Left ventricle myocardium superior (tissue), 1 donor: ENCODE measurements around the gene IFRD2. TPM values are rescaled to one million over a fixed set of nuclear protein-coding genes. Genes with fewer than 3 reads are reported as not detected.
"Not testable (repeated sequence)": the region's sequence is repeated elsewhere in the genome, so short reads cannot be mapped to it uniquely, and the experiment has no call there.

Experiments
- ATAC-seq: fragments of 200-7000 bp; cut with Tn5 transposase; one replicate; pipeline ENCODE4 v1.9.1; 2020; ENCODE audit warnings: mild to moderate bottlenecking, moderate library complexity
- DNase-seq: peaks from one replicate; pipeline ENCODE4 v3.0.0-alpha.2; 2020
- intact Hi-C: fragments of 100-400 bp; cut with micrococcal nuclease; formaldehyde crosslinking; loops from one replicate; pipeline ENCODE4 v1.11.0; 2022
- total RNA-seq: library from RNA; stranded (reverse); fragmentation: NEBNext Ultra II Directional; extraction: Animal tissue kit (Norgen Biotek cat#: 25700); gene quantifications from one replicate; pipeline ENCODE4 v1.2.1, GENCODE V29; 2021
- donor health status: DM: no; HTN: yes; CAD: no; lungs with severe emphysema.

IFRD2 gene
- total RNA-seq, 1 donor from 2014 or later: 79.3 TPM

DNA sequence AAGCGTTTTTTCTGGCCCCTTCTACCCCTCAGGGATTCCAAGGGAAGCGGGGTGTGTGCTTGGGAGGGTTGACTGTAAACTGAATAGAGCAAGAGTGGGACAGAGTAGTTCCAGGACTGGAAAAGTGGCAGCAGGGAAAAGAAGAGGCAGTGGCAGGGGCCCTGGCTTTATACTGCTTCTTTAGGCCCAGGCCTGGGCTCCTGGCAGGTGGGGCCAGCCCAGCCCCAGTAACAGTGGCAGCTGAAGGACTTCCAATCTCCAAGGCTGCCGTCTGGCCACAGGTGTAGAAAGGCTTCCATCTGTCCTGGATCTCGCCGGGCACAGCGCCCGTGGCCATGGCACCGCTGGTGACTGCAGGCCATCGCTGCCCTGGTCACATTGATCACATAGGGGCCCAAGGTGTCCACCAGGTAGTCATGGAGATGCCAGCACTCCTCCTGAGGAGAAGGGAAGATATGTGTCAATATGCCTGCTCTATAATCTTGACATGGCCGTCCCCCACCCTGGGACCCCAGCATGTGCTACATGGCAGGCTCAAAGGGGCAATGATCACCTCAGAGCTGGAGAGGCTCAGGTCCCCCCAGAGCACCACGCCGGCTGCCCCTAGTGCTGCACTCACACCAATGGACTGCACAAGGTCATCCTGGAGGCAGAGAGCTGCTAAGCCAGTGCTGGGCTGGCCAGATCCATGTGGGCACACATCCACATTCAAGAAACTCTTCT is 1.0 kb upstream of the IFRD2 start:
- no peak for DNase-seq
- ATAC-seq: no peak
- intact Hi-C loops: loop anchor here (2.0 kb wide), 1 partner anchor 18 kb away; no protein-coding TSS in a partner anchor

DNA sequence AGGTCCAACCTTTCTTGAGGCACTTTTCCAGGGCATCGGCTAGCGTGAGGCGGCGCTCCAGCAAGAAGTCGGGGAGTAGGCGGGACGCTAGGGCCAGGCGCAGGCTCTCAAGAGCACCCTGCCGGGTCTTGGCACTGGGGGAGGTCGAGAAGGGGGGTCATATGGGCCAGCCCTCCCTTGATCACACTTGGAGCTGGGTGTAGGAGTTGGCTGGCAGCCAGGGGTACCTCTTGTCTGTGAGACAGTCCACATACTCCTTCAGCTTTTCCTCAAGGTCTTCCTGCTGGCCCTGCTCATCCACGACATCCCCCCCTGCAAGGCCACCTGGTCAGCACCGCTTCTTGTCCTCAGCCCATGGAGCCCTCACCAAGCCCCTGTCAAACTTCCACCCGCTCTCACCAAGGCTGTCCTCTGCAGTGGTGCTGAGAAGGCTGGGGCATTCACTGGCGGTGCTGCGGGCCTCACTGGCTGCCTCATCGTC is 2.0 kb downstream of the IFRD2 start:
- DNase-seq (no peak), ATAC-seq (no peak)
- intact Hi-C loops: no loop called here

DNA sequence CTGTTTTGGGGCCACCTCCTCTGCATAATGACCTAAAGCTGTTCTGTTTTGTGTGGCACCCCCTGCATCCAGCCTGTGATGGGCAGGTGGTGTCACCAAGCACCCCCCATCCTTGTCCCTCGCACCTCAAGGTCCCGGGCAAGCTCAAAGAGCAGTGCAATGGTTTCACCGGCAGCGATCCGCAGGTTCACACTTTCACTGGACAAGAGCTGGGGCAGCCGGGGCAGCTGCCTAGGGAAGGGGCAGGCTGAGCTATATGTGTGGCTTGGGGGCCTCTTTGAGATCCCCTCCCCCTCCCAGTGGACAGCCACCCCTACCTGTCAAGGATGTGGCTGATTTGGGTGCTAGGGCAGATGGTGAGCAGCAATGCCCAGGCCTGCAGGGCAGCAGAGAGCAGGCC is 3.1 kb downstream of the IFRD2 start:
- ATAC-seq (no peak), DNase-seq (no peak)
- intact Hi-C loops: no loop called here

DNA sequence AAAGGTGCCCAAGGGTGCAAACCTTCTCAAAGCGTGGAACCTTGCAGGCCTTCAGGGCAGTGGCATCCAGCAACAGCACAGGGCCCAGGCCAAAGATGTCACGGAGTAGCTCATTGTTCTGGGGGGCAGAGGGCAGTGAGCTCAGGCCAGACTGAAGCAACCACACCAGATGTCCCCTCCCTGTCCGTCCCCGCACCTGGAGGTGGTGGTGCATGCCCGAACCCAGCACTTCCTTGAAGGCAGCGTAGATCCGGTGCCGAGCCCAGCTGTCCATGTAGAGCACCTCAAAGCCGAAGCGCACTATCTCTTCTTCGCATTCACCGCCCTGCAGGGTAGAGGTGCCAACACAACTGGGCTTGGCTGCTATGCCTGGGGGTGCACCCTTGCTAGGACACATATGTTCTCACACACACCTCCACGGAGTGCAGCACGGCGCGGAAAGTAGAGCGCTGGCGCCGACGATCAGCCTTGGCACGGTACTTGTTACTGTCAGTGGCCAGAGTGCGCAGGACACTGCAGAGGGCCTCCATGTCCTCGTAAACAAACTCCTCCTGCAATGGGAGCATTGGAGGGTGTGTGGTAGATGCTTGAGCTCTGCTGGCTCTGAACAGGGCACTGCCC is 3.7 kb downstream of the IFRD2 start:
- intact Hi-C loops: no loop called here
- DNase-seq (no peak), ATAC-seq (no peak)

DNA sequence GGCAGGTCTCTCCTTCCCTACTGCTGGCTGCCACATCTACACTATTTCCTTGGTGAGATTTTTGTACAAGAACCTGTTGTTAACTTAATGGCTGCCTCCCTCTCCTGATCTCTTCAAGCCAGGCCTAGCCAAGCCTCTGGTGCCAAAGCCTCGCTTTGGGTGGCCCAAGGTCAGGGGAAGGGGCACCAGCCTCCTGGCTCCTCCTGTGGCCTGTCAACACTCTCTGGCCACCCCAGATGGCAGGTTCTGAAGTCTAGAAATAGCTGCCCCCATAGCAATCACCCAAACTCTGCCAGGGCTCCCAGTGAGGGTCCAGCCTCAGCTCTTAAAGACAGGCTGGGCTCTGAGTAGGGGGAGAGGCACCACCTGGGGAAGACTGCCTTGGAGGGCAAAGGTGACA is 5.0 kb downstream of the IFRD2 start:
- peak; percentile 82 for DNase-seq
- intact Hi-C loops: no loop called here

DNA sequence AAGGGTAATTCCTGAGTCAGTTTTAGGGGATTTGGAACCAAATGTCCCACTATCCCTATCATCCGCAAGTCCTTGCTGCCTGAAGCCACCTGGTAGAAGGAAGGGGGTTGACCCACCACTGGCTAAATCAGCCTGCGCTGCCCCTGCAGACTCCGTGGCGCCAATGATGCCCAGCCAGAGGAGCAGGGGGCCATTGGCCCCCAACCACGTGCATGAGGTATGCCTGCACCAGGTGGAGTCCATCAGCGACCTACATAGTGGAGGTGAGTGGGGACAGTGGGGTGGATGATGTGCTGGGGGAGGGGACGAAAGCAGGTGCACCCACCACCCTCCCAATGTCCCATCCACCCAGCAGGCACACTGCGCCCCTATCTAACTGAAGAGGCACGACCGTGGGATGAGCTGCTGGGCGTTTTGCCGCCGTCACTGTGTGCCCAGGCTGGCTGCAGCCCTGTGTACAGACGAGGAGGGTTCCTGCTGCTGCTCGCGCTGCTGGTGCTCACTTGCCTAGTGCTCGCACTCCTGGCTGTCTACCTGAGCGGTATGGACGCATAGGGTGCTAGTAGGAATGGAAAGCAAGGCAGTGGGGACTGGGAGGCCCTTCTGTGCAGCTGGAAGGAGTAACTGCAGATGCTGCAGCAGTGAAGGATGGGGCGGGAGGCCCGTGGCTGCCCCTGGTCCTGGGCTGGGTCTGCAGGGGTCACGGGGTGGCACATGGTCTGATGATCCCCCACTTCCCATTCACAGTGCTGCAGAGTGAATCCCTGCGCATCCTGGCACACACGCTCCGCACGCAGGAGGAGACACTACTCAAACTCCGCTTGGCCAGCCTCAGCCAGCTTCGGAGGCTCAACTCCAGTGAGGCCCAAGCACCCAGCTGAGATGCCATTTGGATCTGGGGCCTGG is 5.7 kb downstream of the IFRD2 start:
- intact Hi-C loops: no loop called here
- ATAC-seq: peak; percentile 2

More for the DNA sequence above, 5.0 kb downstream of the IFRD2 start:
- peak; percentile 65 for ATAC-seq

DNA sequence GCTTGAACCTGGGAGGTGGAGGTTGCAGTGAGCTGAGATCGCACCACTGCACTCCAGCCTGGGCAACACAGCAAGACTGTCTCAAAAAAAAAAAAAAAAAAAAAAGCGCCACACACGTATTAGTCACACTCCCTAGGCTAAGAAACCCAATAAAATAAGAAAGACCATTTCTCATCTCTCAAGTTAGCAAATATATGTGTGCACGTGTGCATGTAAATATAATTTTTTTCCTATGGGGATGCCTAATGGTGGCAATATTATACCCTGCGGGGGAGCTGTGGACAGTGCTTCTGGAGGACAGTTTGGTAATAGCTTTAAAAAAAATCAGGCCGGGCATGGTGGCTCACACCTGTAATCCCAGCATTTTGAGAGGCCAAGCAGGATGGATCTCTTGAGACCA is 8.1 kb downstream of the IFRD2 start:
- DNase-seq, ATAC-seq, intact Hi-C loops: not testable (repeated sequence)

More for the DNA sequence above, 5.7 kb downstream of the IFRD2 start:
- no peak for DNase-seq

DNA sequence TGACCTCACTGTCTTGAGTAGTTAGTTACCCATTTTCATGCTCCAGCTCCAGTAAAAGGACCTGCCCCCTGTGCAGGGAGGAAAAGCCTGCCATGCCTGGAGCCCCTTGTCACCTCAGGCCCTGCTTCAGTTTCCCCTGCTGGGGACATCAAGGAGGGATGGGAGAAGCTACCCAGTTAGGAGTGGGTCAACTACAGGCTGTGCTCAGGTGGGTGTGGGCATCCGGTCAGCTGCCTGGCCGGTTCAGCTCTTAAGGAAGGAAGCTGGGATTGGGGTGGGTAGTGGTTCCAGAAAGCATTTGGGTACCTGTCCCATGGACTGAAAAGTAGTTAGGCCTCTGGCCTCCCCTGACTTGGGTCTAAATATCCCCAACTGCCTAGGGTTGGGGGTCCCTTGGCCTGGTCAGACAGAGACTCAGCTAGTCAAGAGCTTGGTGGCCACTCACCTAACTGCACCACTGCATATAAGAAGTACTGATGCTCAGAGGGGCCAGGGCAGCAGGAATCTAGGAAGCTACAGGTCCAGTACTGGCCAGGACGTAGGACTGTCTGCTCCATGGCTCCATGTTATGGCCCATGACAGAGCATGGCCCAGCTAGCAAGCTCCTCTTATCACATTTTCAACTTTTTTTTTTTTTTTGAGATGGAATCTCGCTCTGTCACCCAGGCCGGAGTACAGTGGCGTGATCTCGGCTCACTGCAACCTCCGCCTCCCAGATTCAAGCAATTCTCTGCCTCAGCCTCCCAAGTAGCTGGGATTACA is 12.8 kb downstream of the IFRD2 start:
- intact Hi-C loops: no loop called here
- DNase-seq: no peak
- ATAC-seq: peak; percentile 39

DNA sequence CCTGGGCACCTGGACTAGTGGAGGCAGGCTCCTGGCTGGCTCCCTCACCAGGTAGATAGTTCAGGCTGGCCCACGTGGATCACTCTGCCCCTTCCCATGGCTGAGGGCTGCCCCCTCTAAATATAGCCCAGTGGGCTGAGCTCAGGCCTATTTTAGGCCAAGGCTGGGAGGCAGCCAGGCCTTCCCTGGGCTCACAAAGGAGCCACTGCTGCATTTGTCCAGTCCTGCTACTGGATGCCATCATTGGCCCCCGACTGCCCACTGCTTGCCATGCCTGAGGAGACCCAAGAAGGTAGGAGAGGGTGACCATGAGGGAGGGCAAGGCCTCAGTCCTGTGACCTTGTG is 13.4 kb downstream of the IFRD2 start, which contains the start of gene LSMEM2:
LSMEM2 (plus strand) TSS at position 208 of the 345 bp plus-strand sequence; CDS start at position 235, 27 bp downstream.
- DNase-seq (peak; percentile 84), ATAC-seq (peak; percentile 90)
- intact Hi-C loops: no loop called here

DNA sequence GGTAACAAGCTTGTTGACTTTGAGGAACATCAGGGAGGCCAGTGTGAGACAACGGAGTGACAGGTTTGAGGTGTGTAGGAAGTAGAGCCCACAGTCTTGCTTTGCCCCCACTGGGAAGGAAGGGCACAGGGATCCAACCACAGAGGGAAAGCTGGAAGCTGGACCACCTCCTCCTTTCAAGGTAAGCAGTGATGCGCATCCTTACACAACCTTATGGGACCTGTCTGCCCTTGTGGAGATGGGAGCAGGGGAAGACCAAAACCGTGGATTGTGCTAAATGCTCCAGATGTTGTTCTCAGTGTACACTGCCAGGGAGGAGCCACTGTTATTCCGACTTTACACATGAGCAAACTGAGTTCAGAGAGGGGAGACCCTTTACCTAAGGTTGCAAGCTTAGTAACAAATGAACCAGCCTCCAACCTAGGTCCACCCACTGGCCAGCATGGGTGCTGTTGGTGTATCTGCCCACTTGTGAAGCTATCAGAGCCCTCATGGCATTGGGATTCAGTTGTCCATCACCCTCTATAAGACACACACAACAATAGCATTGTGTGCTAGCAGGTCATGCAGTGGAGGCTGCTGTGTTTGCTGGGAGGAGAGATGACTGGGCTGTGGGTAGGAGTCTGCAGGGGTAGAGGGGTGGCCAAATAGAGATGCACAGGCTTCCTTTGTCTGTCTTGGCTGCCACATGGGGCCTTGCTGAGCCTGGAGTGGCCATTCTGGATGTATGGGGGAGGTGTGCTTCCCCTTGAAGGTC is 13.9 kb downstream of the IFRD2 start:
- DNase-seq: no peak
- intact Hi-C loops: no loop called here
- ATAC-seq: peak; percentile 14

DNA sequence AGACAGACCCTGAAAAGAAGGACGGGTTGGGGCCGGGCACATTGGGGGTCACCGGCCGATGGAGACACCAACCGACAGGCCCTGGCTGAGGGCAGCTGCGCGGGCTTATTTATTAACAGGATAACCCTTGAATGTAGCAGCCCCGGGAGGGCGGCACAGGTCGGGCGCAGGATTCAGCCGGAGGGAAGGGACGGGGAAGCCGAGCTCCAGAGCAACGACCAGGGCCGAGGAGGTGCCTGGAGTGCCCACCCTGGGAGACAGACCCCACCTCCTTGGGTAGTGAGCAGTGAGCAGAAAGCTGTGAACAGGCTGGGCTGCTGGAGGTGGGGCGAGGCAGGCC is 15.5 kb downstream of the IFRD2 start:
- intact Hi-C loops: no loop called here
- ATAC-seq (no peak), DNase-seq (no peak)

DNA sequence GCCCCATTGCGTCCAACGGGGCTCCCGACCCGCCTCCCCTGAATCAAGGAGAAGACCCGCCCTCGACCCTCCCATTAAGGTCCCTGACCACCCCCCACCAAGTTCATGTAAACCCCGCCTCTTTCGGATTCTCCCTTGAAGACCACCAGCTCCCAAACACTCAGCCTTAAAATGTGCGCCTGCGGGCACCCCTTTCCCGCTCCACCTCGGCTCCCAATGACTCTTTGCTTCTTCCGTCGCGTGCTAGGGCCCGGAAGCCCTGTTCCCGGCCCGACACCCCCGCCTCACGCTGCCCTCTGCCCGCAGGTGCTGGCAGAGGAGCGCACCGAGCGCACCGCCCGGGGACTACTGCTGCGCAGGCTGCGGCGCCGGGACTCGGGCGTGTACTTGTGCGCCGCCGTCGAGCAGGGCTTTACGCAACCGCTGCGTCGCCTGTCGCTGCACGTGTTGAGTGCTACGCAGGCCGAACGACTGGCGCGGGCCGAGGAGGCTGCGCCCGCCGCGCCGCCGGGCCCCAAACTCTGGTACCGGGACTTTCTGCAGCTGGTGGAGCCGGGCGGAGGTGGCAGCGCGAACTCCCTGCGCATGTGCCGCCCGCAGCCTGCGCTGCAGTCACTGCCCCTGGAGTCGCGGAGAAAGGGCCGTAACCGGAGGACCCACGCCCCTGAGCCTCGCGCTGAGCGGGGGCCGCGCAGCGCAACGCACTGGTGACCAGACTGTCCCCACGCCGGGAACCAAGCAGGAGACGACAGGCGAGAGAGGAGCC is 16.1 kb downstream of the IFRD2 start:
- intact Hi-C loops: loop anchor here (2.0 kb wide), 1 partner anchor 17 kb away; the partner anchor contains the start of gene IFRD2
- no peak for DNase-seq
- ATAC-seq: no peak

DNA sequence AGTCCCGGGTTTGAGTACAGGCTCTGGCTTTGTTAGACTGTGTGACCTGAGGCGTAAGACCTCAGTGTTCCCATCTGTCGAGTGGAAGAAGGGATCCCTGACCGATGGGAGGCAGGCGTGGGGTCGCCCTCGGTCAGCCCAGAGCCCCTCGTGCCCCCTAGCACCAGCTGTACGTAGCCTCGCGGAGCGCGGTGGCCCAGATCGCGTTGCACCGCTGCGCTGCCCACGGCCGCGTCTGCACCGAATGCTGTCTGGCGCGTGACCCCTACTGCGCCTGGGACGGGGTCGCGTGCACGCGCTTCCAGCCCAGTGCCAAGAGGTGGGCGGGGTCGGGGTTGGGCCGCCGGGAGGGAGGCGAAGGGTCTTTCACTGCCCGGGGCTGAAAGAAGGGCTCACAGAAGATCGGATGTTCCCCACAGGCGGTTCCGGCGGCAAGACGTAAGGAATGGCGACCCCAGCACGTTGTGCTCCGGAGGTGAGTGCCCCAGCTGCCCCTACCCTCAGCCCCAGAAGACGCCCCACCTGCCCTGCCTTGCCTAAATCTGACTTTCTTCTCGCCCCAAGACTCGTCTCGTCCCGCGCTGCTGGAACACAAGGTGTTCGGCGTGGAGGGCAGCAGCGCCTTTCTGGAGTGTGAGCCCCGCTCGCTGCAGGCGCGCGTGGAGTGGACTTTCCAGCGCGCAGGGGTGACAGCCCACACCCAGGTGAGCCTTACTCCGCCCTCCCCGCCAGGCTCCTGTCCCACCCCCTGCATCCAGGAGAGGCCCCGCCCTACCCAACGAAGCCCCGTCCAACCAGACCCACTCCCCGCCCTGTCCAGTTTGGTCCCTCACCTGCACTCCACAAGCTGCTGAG is 16.9 kb downstream of the IFRD2 start:
- intact Hi-C loops: loop anchor here (2.0 kb wide), 1 partner anchor 17 kb away; the partner anchor contains the start of gene IFRD2
- DNase-seq (no peak), ATAC-seq (no peak)

DNA sequence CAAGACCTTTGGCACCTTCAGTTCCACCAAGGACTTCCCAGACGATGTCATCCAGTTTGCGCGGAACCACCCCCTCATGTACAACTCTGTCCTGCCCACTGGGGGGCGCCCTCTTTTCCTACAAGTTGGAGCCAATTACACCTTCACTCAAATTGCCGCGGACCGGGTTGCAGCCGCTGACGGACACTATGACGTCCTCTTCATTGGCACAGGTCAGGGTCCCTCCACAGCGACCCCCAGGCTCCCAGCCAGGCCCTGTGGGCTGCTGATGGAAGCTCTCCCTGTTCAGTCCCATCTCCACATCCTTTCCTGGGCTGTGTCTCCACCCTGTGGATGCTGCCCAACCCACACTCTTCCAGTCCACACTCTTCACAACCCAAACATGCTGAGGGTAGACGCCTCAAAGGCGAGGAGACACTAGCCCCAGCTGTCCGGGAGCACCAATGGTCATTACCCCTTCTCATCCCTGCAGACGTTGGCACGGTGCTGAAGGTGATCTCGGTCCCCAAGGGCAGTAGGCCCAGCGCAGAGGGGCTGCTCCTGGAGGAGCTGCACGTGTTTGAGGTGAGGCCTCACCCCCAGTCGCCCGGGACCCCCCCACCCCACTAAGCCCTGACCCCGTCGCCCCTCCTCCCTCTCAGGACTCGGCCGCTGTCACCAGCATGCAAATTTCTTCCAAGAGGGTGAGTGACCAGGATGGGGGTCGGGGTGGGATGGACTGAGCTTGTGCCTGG is 17.7 kb downstream of the IFRD2 start:
- ATAC-seq: peak; percentile 9
- intact Hi-C loops: loop anchor here (2.0 kb wide), 1 partner anchor 18 kb away; the partner anchor contains the start of gene IFRD2
- DNase-seq: peak; percentile 70

DNA sequence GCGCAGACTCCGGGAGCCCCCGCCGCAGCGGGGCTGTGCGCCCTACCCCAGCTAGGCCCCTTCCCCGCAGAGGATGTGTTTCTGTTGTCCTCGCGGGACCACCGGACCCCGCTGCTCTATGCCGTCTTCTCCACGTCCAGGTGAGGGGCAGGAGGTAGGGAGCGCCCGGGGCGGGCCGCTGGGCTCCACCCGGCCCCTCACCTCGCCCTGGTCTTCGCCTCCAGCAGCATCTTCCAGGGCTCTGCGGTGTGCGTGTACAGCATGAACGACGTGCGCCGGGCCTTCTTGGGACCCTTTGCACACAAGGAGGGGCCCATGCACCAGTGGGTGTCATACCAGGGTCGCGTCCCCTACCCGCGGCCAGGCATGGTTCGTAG is 18.6 kb downstream of the IFRD2 start:
- intact Hi-C loops: loop anchor here (2.0 kb wide), 1 partner anchor 19 kb away; the partner anchor contains the start of gene IFRD2
- no peak for DNase-seq
- no peak for ATAC-seq
